HG03439 (cell line): ENCODE measurements around the gene RPL7L1.

Source experiments
- ATAC-seq: cut with Tn5 transposase; IDR thresholded peaks from one replicate; pipeline ENCODE4 v1.9.1; 2021; ENCODE audit warnings: mild to moderate bottlenecking, moderate library complexity; ENCODE audit not compliant: unreplicated experiment

The RPL7L1 gene

GRCh38 chr6:42928986-42929820 is 49.8 kb downstream of the RPL7L1 start, which contains the start of gene CNPY3:
Gene CNPY3 (plus strand): TSS chr6:42929480. CDS start chr6:42929571, 91 bp downstream.
- ATAC-seq, result peak; percentile 76

GRCh38 chr6:42929821-42930360 is 50.5 kb downstream of the RPL7L1 start:
- peak; percentile 44 for ATAC-seq

- ATAC-seq, result no peak
Measured at GRCh38 chr6:42932412-42932811, 53.0 kb downstream of the RPL7L1 start.

- ATAC-seq, result no peak
Measured at GRCh38 chr6:42933205-42933604, 53.8 kb downstream of the RPL7L1 start.

GRCh38 chr6:42935322-42935721 is 55.9 kb downstream of the RPL7L1 start:
- no peak for ATAC-seq

GRCh38 chr6:42936398-42936797 is 57.0 kb downstream of the RPL7L1 start:
- ATAC-seq, result no peak

- ATAC-seq, result no peak
Measured at GRCh38 chr6:42937548-42938427, 58.4 kb downstream of the RPL7L1 start.

GRCh38 chr6:42938428-42938796 is 59.0 kb downstream of the RPL7L1 start:
- no peak for ATAC-seq

- no peak for ATAC-seq
Measured at GRCh38 chr6:42938987-42939809, 59.8 kb downstream of the RPL7L1 start.
